H9 (cell line): ENCODE measurements around the gene ARHGAP4. TPM values are rescaled to one million over a fixed set of nuclear protein-coding genes. Genes with fewer than 3 reads are reported as not detected.

Experiments used
- DNase-seq: peaks from one replicate; pipeline ENCODE4 v3.0.0-alpha.2; 2017
- H2AFZ ChIP-seq: one replicate; pipeline ENCODE4 v1.6.1; 2013; ENCODE audit warnings: mild to moderate bottlenecking, low read length, control low read depth, moderate library complexity
- H2AK5ac ChIP-seq: 2 replicates; pipeline ENCODE4 v1.6.1; 2013; ENCODE audit warnings: low read length, control low read depth, mixed read lengths; ENCODE audit not compliant: insufficient read length
- H2BK120ac ChIP-seq: one replicate; pipeline ENCODE4 v1.6.1; 2013; ENCODE audit warnings: low read depth, mild to moderate bottlenecking, low read length, control low read depth, inconsistent platforms; ENCODE audit not compliant: poor library complexity, severe bottlenecking
- H2BK12ac ChIP-seq: 2 replicates; pipeline ENCODE4 v1.6.1; 2013; ENCODE audit warnings: low read length, control low read depth, mixed read lengths, low read depth; ENCODE audit not compliant: insufficient read length
- H2BK15ac ChIP-seq: 2 replicates; pipeline ENCODE4 v1.6.1; 2013; ENCODE audit warnings: low read depth, low read length, control low read depth
- H2BK20ac ChIP-seq: one replicate; pipeline ENCODE4 v1.6.1; 2013; ENCODE audit warnings: low read depth, mild to moderate bottlenecking, low read length, control low read depth, inconsistent platforms; ENCODE audit not compliant: poor library complexity, severe bottlenecking
- H2BK5ac ChIP-seq: 2 replicates; pipeline ENCODE4 v1.6.1; 2013; ENCODE audit warnings: low read length, control low read depth, mixed read lengths; ENCODE audit not compliant: insufficient read length
- H3K14ac ChIP-seq: 2 replicates; pipeline ENCODE4 v1.6.1; 2013; ENCODE audit warnings: low read length, control low read depth; ENCODE audit not compliant: insufficient read depth
- H3K18ac ChIP-seq: 2 replicates; pipeline ENCODE4 v1.6.1; 2013; ENCODE audit warnings: low read depth, mild to moderate bottlenecking, mixed read lengths, low read length, control low read depth; ENCODE audit not compliant: insufficient read length
- H3K23ac ChIP-seq: 2 replicates; pipeline ENCODE4 v1.6.1; 2013; ENCODE audit warnings: low read length, control low read depth, mixed read lengths, low read depth; ENCODE audit not compliant: insufficient read length
- H3K23me2 ChIP-seq: 2 replicates; pipeline ENCODE4 v1.6.1; 2013; ENCODE audit warnings: low read depth, mild to moderate bottlenecking, mixed read lengths, low read length, control low read depth; ENCODE audit not compliant: insufficient read length, poor library complexity, severe bottlenecking
- H3K27ac ChIP-seq: 2 replicates; pipeline ENCODE4 v1.5.1; 2013; ENCODE audit warnings: low read length, control low read depth, mixed read lengths, low read depth; ENCODE audit not compliant: insufficient read length
- H3K27me3 ChIP-seq: 2 replicates; pipeline ENCODE4 v1.6.1; 2013; ENCODE audit warnings: low read length, control low read depth, inconsistent platforms; ENCODE audit not compliant: insufficient read depth
- H3K4ac ChIP-seq: 2 replicates; pipeline ENCODE4 v1.6.1; 2013; ENCODE audit warnings: low read depth, mild to moderate bottlenecking, control low read depth, inconsistent platforms, low read length, moderate library complexity
- H3K4me1 ChIP-seq: 2 replicates; pipeline ENCODE4 v1.6.1; 2013; ENCODE audit warnings: low read length, control low read depth, inconsistent platforms; ENCODE audit not compliant: insufficient read depth
- H3K4me2 ChIP-seq: 2 replicates; pipeline ENCODE4 v1.6.1; 2013; ENCODE audit warnings: low read length, control low read depth, mixed read lengths; ENCODE audit not compliant: insufficient read length, insufficient read depth
- H3K56ac ChIP-seq: 2 replicates; pipeline ENCODE4 v1.6.1; 2013; ENCODE audit warnings: low read depth, mild to moderate bottlenecking, mixed read lengths, low read length, control low read depth; ENCODE audit not compliant: insufficient read length
- H3K79me1 ChIP-seq: 2 replicates; pipeline ENCODE4 v1.6.1; 2013; ENCODE audit warnings: low read depth, mild to moderate bottlenecking, moderate library complexity, low read length, control low read depth, inconsistent platforms; ENCODE audit not compliant: insufficient read depth, poor library complexity, severe bottlenecking
- H3K79me2 ChIP-seq: 2 replicates; pipeline ENCODE4 v1.6.1; 2013; ENCODE audit warnings: low read length, control low read depth, inconsistent platforms; ENCODE audit not compliant: insufficient read depth
- H3K9ac ChIP-seq: 2 replicates; pipeline ENCODE4 v1.6.1; 2013; ENCODE audit warnings: low read length, control low read depth, mixed read lengths; ENCODE audit not compliant: insufficient read length; ENCODE audit errors: extremely low read depth
- H3K9me3 ChIP-seq: one replicate; pipeline ENCODE4 v1.6.1; 2013; ENCODE audit warnings: low read depth, low read length, inconsistent platforms; ENCODE audit not compliant: control insufficient read depth
- H3T11ph ChIP-seq: one replicate; pipeline ENCODE4 v1.6.1; 2013; ENCODE audit warnings: mild to moderate bottlenecking, low read length, control low read depth, inconsistent platforms
- H4K20me1 ChIP-seq: one replicate; pipeline ENCODE4 v1.6.1; 2013; ENCODE audit not compliant: control insufficient read depth, insufficient read length, insufficient read depth
- H4K5ac ChIP-seq: 2 replicates; pipeline ENCODE4 v1.6.1; 2013; ENCODE audit warnings: low read depth, mild to moderate bottlenecking, mixed read lengths, low read length, control low read depth; ENCODE audit not compliant: insufficient read length
- H4K8ac ChIP-seq: replicated peaks from 2 replicates; pipeline ENCODE4 v1.6.1; 2013; ENCODE audit warnings: low read length, control low read depth, mixed read lengths, low read depth; ENCODE audit not compliant: insufficient read length
- H4K91ac ChIP-seq: 2 replicates; pipeline ENCODE4 v1.6.1; 2013; ENCODE audit warnings: low read depth, mild to moderate bottlenecking, moderate library complexity, mixed read lengths, low read length, control low read depth; ENCODE audit not compliant: insufficient read length
- H3K27ac Mint-ChIP-seq, 3 experiments: 2 replicates in 2 of 3; 3 replicates in 1 of 3; pipeline ENCODE4 v1.8.0; 2020 to 2021; ENCODE audit warnings: mixed read lengths in 3 of 3, mild to moderate bottlenecking in 1 of 3, moderate library complexity in 1 of 3
- H3K27me3 Mint-ChIP-seq: 2 replicates; pipeline ENCODE4 v1.8.0; 2021; ENCODE audit warnings: low read depth, mild to moderate bottlenecking, moderate library complexity, mixed read lengths
- H3K36me3 Mint-ChIP-seq, 3 experiments: 2 replicates in 2 of 3; 3 replicates in 1 of 3; pipeline ENCODE4 v1.8.0; 2020 to 2021; ENCODE audit warnings: low read depth in 3 of 3, mixed read lengths in 3 of 3; ENCODE audit not compliant: insufficient read depth in 1 of 3
- H3K4me1 Mint-ChIP-seq, 2 experiments: 2 replicates each; pipeline ENCODE4 v1.8.0; 2020; ENCODE audit warnings: mixed read lengths in 2 of 2
- H3K4me3 Mint-ChIP-seq, 2 experiments: 2 replicates in 1 of 2; 3 replicates in 1 of 2; pipeline ENCODE4 v1.8.0; 2020 to 2021; ENCODE audit warnings: mild to moderate bottlenecking in 2 of 2, mixed read lengths in 2 of 2, moderate library complexity in 1 of 2
- H3K9me3 Mint-ChIP-seq, 2 experiments: 2 replicates in 1 of 2; 3 replicates in 1 of 2; pipeline ENCODE4 v1.8.0; 2020; ENCODE audit warnings: mild to moderate bottlenecking in 2 of 2, mixed read lengths in 2 of 2, moderate library complexity in 1 of 2
- WGBS: extraction: QIAGEN DNeasy Blood & Tissue Kit; methylation state at CpG from one replicate; pipeline ENCODE4 v1.1.7; 2013; ENCODE audit warnings: missing lambda C conversion rate, low lambda C conversion rate, mixed read lengths; ENCODE audit not compliant: insufficient read length; ENCODE audit errors: extremely low coverage; 5-methylcytosine and 5-hydroxymethylcytosine counted together
- total RNA-seq: library from RNA; stranded (reverse); gene quantifications from 2 replicates; pipeline ENCODE4 v1.2.1, GENCODE V29; 2021
- TF ChIP-seq, protein P1 (sequence below): fragments of 200-600 bp; sonication (generic); conservative IDR thresholded peaks from 3 replicates; pipeline ENCODE4 v1.8.0; 2021; ENCODE audit warnings: antibody characterized with exemption, mild to moderate bottlenecking

ARHGAP4 gene
- total RNA-seq, 1 experiment from 2014 or later, result 37.8 TPM

DNA sequence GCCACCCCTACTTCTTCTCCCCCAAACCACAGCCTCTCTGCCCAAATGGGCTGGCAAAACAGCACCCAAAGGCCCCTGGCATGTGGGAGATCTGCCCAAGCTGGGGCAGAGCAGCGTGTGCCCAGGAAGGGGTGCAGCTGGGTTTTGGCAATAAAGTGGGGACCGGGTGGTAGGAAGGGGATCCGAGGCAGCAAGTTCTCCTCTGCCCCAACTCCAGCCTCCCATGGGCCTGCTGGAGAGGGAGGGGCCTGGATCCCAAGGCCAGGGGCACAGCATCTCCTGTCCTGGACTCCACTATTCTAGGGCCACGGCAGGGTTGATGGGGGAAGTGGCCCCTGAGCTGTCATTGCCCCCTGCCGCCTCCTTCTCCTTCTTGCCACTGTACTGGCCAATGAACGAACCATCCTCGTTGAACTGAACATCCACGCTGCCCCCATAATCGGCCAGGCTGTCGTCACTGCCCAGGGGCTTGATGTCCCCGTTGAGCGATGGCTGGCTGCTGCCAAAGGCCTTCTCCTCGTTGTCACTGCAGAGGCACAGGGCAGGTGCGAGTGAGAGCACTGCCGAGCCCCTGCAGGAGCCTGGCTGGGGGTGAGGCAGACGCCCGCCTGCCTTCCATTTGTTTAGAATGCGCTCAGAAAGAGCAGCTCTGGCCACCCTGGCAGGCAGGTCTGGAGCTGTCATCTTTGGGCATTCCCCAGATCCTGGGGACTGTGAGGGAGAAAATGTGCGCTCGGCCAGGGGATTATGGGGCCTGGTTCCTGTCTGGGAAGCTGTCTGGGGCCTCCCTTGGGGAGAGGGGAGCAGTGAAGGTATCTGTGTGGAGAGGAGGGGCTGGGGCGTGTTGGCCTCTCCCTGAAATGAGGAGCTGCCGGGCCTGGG lies 63.5 kb downstream of the ARHGAP4 start:
- Mint-ChIP-seq H3K4me3 (no peak overlapping the region; a peak in 1 of 5 replicates), H3K27ac (no peak overlapping the region), H3K36me3 (peaks cover 13 to 22% (median 13%) of the 10 kb centered on the region in 3 experiments), H3K27me3 (peaks cover 7% of the 10 kb centered on the region), H3K9me3 (peaks cover 79 to 83% of the 10 kb centered on the region in 2 experiments), H3K4me1 (peaks cover 20 to 33% of the 10 kb centered on the region in 2 experiments)
- Histone ChIP-seq H2BK120ac (no peak overlapping the region), H2AFZ (no peak overlapping the region), H4K20me1 (no peaks in the 10 kb centered on the region), H3K79me2 (no peaks in the 10 kb centered on the region), H3K14ac (no peak overlapping the region), H2BK12ac (no peak overlapping the region), H3K9ac (no peak overlapping the region), H4K91ac (no peak overlapping the region), H4K8ac (no peak overlapping the region), H3K4ac (no peak overlapping the region), H3K9me3 (peaks cover 32% of the 10 kb centered on the region), H3K4me1 (no peaks in the 10 kb centered on the region), H2BK20ac (no peak overlapping the region), H4K5ac (no peak overlapping the region), H3K4me2 (no peak overlapping the region), H3K23ac (no peak overlapping the region), H2BK15ac (no peak overlapping the region), H3K18ac (no peak overlapping the region), H3K27ac (no peak overlapping the region), H3T11ph (no peak overlapping the region), H3K79me1 (no peaks in the 10 kb centered on the region), H3K23me2 (no peaks in the 10 kb centered on the region), H2AK5ac (no peak overlapping the region), H3K27me3 (no peaks in the 10 kb centered on the region), H2BK5ac (no peak overlapping the region), H3K56ac (no peak overlapping the region)
- TF ChIP-seq, protein P1, sequence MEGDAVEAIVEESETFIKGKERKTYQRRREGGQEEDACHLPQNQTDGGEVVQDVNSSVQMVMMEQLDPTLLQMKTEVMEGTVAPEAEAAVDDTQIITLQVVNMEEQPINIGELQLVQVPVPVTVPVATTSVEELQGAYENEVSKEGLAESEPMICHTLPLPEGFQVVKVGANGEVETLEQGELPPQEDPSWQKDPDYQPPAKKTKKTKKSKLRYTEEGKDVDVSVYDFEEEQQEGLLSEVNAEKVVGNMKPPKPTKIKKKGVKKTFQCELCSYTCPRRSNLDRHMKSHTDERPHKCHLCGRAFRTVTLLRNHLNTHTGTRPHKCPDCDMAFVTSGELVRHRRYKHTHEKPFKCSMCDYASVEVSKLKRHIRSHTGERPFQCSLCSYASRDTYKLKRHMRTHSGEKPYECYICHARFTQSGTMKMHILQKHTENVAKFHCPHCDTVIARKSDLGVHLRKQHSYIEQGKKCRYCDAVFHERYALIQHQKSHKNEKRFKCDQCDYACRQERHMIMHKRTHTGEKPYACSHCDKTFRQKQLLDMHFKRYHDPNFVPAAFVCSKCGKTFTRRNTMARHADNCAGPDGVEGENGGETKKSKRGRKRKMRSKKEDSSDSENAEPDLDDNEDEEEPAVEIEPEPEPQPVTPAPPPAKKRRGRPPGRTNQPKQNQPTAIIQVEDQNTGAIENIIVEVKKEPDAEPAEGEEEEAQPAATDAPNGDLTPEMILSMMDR, result no peak
- WGBS, result no CpG with 5 or more reads among the region's 22 CpGs
- peak; percentile 16 for DNase-seq
